Adipocyte (in vitro differentiated cells): ENCODE results near the gene KIAA1671.

Source experiments
- DNase-seq: peaks from one replicate; pipeline ENCODE4 v3.0.0-alpha.2; 2015; ENCODE audit warnings: low read depth
- H3K27me3 ChIP-seq: replicated peaks from 2 replicates; pipeline ENCODE4 v1.7.0; 2013; ENCODE audit warnings: mild to moderate bottlenecking, low read length, moderate library complexity; ENCODE audit not compliant: control insufficient read depth, insufficient read depth
- H3K36me3 ChIP-seq: 2 replicates; pipeline ENCODE4 v1.7.0; 2013; ENCODE audit warnings: low read length, mild to moderate bottlenecking, moderate library complexity; ENCODE audit not compliant: control insufficient read depth, insufficient read depth, severe bottlenecking
- H3K4me1 ChIP-seq: 2 replicates; pipeline ENCODE4 v1.7.0; 2013; ENCODE audit warnings: mild to moderate bottlenecking, low read length, moderate library complexity; ENCODE audit not compliant: control insufficient read depth, insufficient read depth
- H3K4me3 ChIP-seq: 2 replicates; pipeline ENCODE4 v1.7.0; 2013; ENCODE audit warnings: mild to moderate bottlenecking, low read length, moderate library complexity
- H3K9ac ChIP-seq: 2 replicates; pipeline ENCODE4 v1.7.0; 2013; ENCODE audit warnings: mild to moderate bottlenecking, low read length, moderate library complexity
- H3K9me3 ChIP-seq: 2 replicates; pipeline ENCODE4 v1.7.0; 2013; ENCODE audit warnings: mild to moderate bottlenecking, low read length, moderate library complexity; ENCODE audit not compliant: control insufficient read depth

Gene KIAA1671

DNA sequence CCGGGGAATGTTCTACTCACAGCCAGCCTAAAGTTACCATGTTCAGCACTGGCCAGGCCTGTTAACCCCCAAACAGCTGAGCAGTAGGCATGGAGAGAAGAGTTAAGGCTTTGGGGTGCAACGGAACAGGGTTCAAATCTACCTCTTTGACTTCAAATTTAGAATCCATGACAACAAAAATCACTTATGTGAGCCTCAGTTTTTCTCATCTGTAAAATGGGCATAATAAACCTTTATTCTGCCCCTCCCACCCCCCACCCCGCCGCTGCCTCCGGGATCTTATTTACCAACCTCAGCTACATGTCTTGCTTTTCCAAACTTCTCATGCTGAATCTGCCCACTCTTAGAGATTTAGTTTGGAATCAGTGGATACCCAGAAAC is 134.4 kb downstream of the KIAA1671 start:
- Histone ChIP-seq H3K9ac (no peak overlapping the region), H3K9me3 (no peaks in the 10 kb centered on the region), H3K27me3 (peaks cover 4% of the 10 kb centered on the region), H3K36me3 (no peaks in the 10 kb centered on the region), H3K4me1 (peaks cover 9% of the 10 kb centered on the region), H3K4me3 (no peak overlapping the region)
- no peak for DNase-seq

DNA sequence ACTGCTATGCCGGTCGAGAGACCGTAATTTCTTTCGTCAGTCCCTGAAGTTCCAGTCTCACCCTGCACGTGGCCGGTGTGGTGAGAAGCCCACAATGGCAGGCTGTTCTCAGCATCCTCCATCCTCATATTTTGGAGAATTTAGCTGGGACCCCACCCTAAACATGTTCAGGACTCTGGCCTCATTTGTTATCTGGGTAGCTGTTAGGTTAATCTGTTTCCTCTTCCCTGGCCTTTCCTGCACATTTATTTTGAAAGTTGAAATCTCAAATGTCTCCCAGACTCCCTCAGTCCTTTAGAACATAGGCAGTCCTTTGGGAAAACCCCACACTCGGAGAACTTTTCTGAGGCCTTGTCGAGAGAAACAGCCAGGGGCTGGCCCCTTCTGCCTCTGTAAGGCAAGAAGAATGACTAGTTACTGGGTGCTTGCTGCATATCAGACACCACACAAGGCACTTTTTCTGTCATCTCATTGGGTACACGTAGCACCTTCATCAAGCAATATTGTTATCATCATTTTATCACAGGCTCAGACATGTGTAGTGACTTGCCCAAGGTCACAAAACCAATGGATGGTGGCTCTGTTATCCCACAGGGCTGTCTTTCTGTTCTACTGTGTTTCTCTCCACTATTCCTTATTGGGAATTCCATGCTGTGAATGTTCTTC is 137.8 kb downstream of the KIAA1671 start:
- Histone ChIP-seq H3K9me3 (no peaks in the 10 kb centered on the region), H3K36me3 (no peaks in the 10 kb centered on the region), H3K27me3 (peaks cover 9% of the 10 kb centered on the region), H3K4me1 (peaks cover 9% of the 10 kb centered on the region), H3K4me3 (no peak overlapping the region), H3K9ac (no peak overlapping the region)
- no peak for DNase-seq

DNA sequence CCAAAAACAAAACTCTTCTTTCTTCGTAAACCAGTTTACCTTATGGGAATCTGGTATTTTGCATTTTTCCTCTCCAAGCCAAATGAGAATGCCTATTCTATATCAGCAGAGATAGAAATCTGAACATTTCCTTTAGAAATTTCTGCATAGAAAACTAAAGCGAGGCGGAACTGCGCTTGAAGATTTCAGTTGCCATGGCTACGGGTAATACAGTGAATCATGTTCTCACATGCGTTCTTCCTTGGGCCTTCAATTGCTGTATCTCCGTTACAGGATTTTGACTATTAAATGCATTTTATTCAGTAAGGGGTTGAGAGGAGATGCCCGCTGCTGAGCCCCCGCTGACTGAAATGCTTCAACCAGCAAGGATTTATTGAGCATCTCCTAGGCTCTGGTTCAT is 138.9 kb downstream of the KIAA1671 start:
- H3K27me3 ChIP-seq: peaks cover 9% of the 10 kb centered on the region
- DNase-seq: no peak
- H3K36me3 ChIP-seq: no peaks in the 10 kb centered on the region
- peaks cover 5% of the 10 kb centered on the region for H3K4me1 ChIP-seq
- H3K9me3 ChIP-seq: no peaks in the 10 kb centered on the region
- no peak overlapping the region for H3K9ac ChIP-seq
- no peak overlapping the region for H3K4me3 ChIP-seq

DNA sequence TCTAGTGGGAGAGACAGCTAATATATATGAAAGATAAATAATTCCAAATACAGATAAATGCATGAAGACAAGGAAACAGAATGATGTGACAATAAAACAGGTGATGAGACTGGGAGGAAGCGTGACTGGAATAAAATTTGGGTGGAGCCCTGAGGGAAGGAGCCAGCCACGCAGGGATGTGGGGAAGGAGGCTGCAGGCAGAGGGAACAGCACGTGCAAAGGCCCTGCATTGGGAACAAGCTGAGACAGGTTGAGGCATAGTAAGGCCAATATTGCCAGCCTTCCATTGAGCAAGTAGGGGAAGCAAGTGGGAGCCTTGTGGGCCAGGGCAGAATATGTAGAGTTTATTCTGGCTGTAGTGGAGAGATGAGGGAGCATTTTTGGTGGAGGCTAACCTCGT is 139.6 kb downstream of the KIAA1671 start:
- Histone ChIP-seq H3K9me3 (no peaks in the 10 kb centered on the region), H3K4me3 (no peak overlapping the region), H3K9ac (no peak overlapping the region), H3K4me1 (no peaks in the 10 kb centered on the region), H3K36me3 (no peaks in the 10 kb centered on the region), H3K27me3 (peaks cover 9% of the 10 kb centered on the region)
- DNase-seq: no peak

DNA sequence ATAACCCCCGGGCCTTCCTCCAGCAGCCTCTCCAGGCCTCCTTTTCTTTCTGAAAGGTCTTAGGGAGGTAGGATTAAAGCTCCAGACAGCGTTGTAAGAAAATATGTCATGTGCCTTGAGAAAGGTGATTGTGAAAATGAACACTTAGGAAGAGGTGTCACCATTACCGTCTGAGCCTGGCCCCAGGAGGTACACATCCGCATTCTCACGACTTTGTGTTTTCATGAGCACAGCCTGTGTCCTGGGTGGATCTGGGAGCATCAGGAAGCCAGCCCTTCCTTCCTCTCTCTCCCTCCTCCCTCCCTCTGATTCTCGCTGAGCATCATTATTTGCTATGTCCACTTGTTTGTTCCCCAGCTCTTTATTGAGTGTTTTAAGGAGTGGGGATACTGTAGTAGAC is 142.1 kb downstream of the KIAA1671 start:
- Histone ChIP-seq H3K4me1 (no peaks in the 10 kb centered on the region), H3K9ac (no peak overlapping the region), H3K36me3 (no peaks in the 10 kb centered on the region), H3K4me3 (no peak overlapping the region), H3K27me3 (peaks cover 9% of the 10 kb centered on the region), H3K9me3 (no peaks in the 10 kb centered on the region)
- DNase-seq: no peak

DNA sequence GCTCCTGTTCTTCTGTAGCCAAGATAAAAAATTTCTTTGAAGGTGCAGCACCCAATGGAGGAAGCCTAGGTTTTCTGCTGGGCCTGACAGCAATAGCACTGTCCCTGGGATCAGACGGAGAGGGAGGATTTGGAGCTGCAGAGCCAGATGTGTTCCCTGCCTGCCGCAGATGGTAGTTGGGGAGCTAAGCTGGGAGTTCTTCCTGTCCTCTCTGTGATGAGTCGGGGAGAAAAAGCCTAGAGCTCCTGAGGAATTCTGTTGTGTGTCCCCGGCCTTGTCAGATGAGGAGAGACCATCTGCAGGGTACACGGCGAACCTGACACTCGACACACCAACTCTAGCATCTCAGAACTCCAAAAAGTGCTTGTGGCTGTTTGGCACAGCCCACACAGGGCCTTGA is 143.4 kb downstream of the KIAA1671 start:
- H3K36me3 ChIP-seq: no peaks in the 10 kb centered on the region
- DNase-seq: no peak
- no peak overlapping the region for H3K4me3 ChIP-seq
- H3K27me3 ChIP-seq: peaks cover 9% of the 10 kb centered on the region
- no peaks in the 10 kb centered on the region for H3K9me3 ChIP-seq
- no peak overlapping the region for H3K9ac ChIP-seq
- no peaks in the 10 kb centered on the region for H3K4me1 ChIP-seq

DNA sequence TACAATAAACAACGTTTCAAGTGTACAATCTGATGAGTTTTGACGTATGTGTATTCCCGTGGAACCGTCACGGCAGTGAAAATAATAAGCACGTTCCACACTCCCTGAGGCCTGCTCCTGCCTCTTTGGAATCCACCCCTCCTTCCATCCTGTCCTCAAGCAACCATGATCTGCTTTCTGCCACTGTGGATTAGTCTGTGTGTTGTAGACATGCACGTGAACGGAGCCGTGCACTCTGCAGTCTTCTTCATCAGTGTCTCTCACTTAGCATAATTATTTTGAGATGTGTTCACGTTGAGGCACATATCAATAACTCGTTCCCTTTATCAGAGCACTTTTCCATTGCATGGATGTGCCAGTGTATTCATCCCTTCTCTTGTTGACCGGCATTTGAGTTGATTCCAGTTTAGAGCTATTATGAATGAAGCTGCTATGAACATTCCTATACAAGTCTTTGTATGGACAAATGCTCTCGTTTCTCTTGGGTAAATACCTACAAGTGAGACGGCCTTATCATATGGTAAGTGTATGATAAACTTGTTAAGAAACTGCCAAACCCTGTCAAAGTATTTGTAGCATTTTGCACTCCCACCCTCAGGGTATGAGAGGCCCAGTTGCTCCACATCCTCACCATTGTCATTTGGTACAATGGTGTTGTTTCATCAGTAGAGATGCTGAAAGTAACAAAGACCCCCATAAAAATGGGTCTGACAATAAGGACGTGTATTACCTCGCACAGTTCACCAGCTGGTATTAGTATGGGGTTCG is 144.3 kb downstream of the KIAA1671 start:
- DNase-seq: no peak
- no peak overlapping the region for H3K4me3 ChIP-seq
- H3K4me1 ChIP-seq: no peaks in the 10 kb centered on the region
- no peak overlapping the region for H3K9ac ChIP-seq
- H3K27me3 ChIP-seq: peaks cover 6% of the 10 kb centered on the region
- H3K9me3 ChIP-seq: no peaks in the 10 kb centered on the region
- H3K36me3 ChIP-seq: no peaks in the 10 kb centered on the region

DNA sequence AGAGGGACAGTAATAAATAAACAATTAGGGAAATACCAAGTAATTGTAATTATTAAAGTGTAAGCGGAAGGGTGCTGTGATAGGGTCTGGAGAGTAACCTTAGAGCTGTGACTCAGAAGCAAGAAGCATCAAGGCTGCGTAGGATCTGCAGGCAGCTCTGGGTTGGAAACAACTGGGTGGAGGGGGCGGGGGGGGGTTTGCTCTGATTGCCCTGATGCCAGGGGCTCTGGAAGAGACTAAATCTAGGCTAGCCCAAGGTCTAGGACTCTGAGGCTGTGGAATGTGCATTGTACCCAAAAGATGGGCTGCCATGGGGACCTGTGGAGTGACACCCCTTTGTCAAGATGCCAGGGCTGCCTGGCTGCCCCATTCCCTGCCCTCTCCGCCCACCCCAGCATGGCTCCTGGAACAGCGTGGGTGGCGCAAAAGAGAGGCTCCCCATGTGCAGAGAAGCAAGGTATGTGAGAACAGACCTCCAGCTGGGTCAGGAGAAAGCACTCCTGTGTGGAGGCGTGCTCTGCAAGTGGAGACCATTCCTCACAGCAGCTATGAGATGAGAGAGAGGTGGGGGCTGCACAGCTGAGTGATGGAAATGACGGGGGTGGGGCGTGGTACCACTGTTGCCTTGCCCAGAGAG is 146.0 kb downstream of the KIAA1671 start:
- Histone ChIP-seq H3K27me3 (no peaks in the 10 kb centered on the region), H3K4me3 (no peak overlapping the region), H3K9me3 (no peaks in the 10 kb centered on the region), H3K4me1 (no peaks in the 10 kb centered on the region), H3K9ac (no peak overlapping the region), H3K36me3 (no peaks in the 10 kb centered on the region)
- no peak for DNase-seq

DNA sequence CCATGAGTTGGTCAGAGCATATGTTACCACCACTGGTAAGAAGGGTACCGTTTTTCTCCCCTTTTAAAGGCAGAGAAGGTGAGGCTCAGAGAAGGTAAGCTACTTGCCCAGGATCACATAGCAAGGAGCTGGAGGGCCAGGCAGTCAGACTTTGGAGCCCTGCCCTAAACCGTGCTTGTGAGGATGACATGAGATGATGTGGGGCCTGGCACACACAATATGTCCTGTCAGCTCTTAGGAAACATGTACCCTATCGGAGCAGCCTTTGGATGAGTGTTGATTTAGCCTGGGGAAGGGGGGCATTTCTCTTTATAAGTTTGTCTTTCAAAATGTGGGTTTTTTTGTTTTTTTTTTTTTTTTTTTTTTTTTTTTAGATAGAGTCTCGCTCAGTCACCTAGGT is 146.7 kb downstream of the KIAA1671 start:
- Histone ChIP-seq H3K36me3 (no peaks in the 10 kb centered on the region), H3K4me3 (no peak overlapping the region), H3K4me1 (no peaks in the 10 kb centered on the region), H3K27me3 (no peaks in the 10 kb centered on the region), H3K9ac (no peak overlapping the region), H3K9me3 (no peaks in the 10 kb centered on the region)
- DNase-seq: no peak

DNA sequence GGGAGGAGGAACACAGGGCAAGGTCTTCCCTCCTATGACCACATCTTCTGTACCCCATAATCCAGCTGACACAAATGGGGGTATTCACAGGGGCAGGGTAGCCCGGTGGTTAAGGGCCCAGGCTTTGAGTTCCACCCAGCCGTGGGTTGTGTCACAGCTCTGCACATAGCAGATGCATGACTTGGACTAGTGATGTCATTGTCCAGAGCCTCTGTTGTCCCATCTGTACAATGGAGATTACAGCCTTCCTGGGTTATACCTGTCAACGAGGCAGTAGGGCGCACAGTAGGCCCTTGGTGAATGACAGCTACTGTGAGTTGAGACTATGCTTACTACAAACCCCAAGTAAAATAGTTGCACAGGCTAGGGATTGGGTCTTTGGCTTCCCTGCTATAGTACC is 147.9 kb downstream of the KIAA1671 start:
- no peak for DNase-seq
- Histone ChIP-seq H3K36me3 (no peaks in the 10 kb centered on the region), H3K4me1 (no peaks in the 10 kb centered on the region), H3K9me3 (no peaks in the 10 kb centered on the region), H3K4me3 (no peak overlapping the region), H3K9ac (no peak overlapping the region), H3K27me3 (no peaks in the 10 kb centered on the region)

DNA sequence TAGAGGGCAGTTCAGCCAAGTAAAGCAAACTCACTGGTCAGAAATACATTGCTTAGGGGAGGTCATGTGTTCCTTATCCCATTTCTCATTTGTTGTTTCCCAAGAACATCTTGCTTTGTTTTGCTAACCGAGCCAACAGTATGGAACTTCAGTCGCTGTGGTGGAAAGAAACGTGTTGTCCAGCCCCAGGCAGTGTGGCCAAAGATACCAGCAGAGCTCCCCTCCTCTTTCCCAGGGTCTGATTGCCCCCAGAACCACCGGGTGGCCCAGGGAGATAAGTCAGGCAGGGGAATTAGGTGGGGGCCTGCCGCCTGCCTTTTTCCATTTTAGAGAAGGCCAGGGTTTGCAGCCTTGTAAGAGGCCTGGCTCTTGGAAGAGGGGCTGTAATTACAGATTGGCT is 148.4 kb downstream of the KIAA1671 start:
- no peaks in the 10 kb centered on the region for H3K36me3 ChIP-seq
- H3K4me3 ChIP-seq: no peak overlapping the region
- H3K9ac ChIP-seq: no peak overlapping the region
- no peaks in the 10 kb centered on the region for H3K4me1 ChIP-seq
- H3K27me3 ChIP-seq: no peaks in the 10 kb centered on the region
- no peaks in the 10 kb centered on the region for H3K9me3 ChIP-seq
- no peak for DNase-seq
